Measurements from ENCODE around the gene NLK.

NLK gene

GRCh38 chr17:28041068-28041843 lies 1.2 kb upstream of the NLK start:
- peak; percentile 99 for DNase-seq

DNA sequence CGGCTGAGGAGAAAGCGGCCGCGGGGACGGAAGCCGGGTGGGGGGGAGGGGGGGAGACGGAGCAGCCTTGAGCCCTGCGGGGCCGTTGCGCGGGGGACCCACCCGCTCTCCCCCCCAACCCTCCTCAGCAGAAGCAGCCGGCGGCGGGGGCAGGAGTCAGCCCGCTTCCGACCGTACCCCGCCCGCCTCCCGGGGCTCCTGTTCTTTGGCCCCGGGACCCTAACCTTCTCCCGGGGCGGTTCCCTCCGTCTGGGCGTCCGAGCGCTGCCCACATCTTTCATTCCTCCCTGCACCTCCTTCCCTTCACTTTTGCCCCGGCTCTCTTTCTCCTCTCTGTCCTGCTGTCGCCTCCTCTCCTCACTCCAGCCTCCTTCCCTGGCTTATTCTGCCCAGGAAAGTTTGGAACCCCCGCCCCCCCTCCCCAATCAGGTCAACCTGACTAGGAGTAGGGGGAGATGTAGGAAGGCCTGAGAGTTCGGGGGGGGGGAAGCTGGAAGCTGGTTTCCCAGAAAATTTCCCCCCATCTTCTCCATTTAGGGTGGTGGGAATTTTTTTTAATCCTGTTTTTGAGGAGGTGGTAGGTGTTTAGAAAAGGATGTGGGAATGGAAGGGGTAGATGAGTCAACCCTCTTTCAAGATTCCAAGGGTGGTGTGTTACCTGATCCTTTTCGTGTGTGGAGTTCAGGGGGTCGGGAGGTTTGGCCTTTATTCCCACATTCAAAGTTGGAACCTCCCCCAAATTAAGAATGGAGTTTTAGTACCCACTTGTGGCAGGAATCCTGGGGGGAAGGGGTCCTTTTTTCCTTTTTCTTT lies 427 bp upstream of the NLK start:
- no peak for DNase-seq

GRCh38 chr17:28042721-28043291 lies 329 bp downstream of the NLK start:
- DNase-seq: no peak

GRCh38 chr17:28043296-28043695 lies 819 bp downstream of the NLK start:
- DNase-seq: no peak

DNA sequence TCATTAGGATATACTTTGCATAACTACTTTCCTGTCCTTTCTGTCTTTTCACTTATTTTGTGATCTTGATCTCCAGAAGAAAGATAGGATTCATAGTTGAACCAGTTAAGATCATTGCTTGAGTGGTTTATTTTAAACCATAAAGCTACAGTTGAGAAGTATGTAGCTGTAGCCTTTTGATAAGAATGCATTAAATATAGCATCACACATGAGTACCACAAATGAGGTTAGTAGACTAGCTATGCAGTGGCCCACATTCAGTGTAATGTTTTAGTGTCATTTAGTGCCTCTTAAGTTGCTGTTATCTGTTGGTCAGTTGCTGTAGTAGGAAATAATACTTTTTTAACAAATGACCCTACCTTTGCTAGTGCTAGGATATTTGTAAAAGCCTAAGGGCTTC lies 1.3 kb downstream of the NLK start:
- DNase-seq: no peak

- no peak for DNase-seq
Observed at GRCh38 chr17:28045304-28045703, 2.8 kb downstream of the NLK start.

DNA sequence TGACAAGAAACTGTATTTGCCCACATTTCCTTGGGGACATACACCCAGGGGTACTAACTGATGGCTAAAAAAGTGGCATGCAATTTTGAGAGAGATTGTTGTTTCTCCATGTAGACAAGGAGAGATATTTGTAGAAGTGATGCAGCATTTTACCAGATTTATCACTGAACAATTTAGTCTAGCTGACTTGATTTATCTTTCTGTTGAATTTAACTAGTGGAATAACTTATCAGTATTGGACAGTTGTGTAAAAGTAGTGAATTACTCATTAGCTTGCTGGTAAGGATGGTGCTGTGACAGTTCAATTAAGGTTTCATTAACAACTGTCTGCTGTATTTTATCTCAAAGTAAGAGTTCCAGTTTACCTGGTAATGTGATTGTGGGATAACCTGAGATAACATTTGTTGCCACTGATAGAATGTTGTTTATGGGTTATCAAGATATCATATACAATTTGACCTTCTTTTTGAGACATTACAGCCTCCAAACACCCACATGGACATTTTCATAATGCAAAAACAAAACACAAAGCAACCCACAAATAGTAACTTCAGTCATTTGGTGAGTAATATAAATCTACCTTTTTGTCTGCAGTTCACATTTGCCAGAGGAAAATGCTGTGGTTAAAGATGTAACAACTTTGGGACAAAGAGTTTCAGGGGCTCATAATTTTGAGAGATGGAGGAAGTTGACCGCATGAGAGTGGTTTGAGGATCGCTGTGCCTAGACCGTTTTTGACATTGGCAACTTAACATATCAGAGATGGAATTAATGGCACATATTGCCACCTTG lies 3.8 kb downstream of the NLK start:
- DNase-seq: no peak

DNA sequence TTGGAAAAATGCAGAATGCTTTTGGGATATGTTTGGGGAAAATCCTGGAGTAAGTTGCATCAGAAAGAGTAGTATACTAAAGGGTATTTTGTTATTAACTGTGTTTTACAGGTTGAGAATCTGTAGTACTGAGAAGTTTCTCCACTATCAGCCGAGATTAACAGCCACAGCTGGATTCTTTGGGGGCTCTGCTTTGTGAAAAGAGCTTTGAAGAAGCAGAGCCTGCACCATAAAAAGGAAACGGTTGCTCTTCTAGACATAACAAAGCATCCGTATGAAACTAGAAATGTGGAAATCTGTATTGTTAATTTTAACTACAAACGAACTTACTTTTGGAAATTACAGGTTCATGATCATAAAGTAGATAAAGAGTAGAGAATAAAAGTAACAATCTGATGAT lies 5.3 kb downstream of the NLK start:
- DNase-seq: no peak

DNA sequence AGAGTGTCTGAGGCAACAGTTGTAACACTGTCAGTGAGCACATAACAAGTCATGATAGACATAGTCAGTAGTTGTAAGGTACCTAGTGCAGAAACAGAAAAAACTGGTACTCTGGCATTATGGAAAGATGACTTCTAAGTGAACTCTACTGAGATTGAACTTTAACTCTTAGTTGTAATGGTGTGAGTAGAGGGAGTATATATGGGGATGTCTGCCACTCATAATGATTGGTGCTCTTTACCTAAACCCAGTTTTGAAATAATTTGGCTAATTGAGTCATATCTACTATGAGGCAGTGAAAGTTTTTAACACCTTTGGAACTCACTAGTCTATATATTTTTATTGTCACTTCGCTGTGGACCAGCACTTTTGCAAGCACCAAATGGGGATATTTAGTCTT lies 6.6 kb downstream of the NLK start:
- no peak for DNase-seq

- DNase-seq: no peak
Observed at GRCh38 chr17:28053044-28053670, 10.7 kb downstream of the NLK start.

- no peak for DNase-seq
Observed at GRCh38 chr17:28053725-28054124, 11.2 kb downstream of the NLK start.

- DNase-seq: no peak
Observed at GRCh38 chr17:28055546-28056275, 13.2 kb downstream of the NLK start.

GRCh38 chr17:28056276-28056620 lies 13.8 kb downstream of the NLK start:
- DNase-seq: no peak

- DNase-seq: no peak
Observed at GRCh38 chr17:28057731-28058246, 15.3 kb downstream of the NLK start.

DNA sequence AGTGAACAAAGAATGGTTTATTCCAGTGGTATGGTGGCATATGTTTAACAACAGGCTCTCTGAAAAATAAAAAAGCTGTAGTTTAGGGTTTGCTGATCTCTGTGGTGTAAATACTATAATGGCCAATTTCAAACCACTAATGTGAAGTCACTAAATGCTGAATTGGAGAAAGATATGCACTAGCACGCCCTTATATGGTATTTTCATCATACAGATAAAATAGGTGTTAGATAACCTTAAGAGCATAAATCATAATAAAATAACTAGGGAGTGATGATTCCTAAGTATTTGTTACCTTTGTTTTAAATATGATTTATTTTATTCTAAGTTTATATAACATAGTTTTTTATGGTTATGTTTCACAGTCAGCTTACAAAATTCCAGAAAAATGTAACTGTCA lies 17.2 kb downstream of the NLK start:
- no peak for DNase-seq

DNA sequence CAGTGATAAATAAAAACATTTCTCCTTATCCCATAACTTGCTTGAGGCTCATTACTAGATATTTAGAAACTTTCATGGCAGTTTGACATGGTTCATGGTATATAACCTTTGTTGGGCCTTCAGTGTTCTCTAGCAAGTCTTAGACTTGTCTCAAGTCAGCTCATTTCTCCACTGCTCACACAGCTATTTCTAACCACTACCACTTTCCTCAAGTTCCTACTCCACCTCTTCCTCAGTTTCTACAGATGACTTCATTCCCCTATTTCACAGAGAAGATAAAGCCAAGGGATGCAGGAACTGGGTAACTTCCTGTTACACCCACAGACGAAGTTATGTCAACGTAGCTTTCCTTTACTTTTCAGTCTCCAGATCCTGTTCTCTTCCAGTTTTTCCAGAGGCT lies 23.2 kb downstream of the NLK start:
- no peak for DNase-seq

DNA sequence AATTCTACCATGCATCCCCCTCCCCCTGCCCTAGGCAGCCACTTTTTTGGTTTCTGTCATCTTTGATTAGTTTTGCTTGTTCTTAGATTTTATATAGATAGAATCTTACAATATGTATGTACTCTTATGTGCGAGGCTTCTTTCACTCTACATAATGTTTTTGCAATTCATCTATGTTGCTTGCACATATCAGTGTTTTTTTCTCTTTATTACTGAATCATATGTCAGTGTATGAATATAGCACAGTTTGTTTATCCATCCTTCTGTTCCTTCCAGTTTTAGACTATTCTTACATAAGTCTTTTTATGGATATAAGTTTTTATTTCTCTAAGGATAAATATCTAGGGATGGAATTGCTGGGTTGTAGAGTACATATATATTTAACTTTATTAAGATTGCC lies 26.6 kb downstream of the NLK start:
- no peak for DNase-seq

- DNase-seq: no peak
Observed at GRCh38 chr17:28071179-28071578, 28.7 kb downstream of the NLK start.

DNA sequence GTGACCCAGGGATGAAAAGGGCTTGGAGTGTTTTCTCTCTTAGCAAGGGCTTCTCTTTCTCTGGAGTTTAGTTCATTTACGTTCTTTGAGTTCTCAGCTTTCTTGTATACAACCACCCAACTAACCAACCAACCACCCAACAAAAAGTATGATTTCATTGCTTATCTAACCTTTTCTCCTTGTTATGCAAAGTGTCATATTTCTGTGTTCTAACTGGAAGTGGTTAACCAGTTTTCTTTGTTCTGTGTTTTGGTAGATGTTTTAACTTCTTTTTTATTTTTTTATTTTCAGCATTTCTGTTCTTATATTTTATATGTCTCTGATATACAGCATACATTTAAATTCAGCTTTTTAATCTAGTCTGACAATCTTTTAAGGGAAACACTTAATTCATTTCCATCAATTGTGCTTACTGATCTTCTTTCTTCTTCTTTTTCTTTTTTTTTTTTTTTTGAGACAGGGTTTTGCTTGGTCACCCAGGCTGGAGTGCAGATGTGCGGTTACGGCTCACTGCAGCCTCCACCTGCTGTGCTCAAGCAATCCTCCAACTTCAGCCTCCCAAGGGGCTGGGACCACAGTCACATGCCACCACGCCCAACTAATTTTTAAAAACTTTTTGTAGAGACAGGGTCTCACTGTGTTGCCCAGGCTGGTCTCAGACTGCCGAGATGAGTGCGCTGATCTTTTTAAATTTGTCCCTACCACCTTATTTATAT lies 29.6 kb downstream of the NLK start:
- peak; percentile 48 for DNase-seq

DNA sequence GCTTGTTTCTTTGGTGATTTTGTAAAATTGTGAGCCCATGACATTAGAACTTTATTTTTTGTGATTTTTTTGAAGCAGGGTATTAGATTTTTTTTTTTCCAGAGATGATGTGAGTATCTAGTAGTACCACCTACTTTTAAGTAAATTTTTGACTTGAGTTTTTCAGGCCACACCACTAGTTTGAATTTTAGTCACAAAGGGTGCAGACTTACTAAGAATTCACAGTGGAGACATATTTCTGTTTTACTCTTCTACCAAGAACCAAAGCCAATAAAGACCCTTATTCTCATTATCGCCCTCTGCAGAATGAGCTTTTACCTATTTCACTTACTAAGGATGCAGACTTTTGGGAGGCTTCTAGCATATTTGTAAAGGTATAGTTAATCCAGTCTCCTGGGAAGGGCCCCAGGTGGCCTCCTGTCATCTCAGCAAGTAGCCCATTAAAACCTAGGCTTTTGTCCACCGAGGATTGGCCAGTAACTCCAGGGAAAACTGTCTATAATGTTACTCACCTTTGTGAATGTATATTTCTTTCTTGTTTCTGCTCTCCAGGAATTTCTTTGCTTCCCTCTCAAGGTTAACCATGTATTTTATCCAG lies 30.6 kb downstream of the NLK start:
- no peak for DNase-seq

GRCh38 chr17:28074010-28074409 lies 31.5 kb downstream of the NLK start:
- DNase-seq: no peak

Data from central memory CD4-positive, alpha-beta T cell (primary cell).